IPS-18a (cell line): Measurements from ENCODE around the gene GATA5.

Experiments used
- H3K27ac ChIP-seq: one replicate; pipeline ENCODE4 v1.5.1; 2013; ENCODE audit warnings: low read length
- H3K27me3 ChIP-seq: one replicate; pipeline ENCODE4 v1.6.1; 2013; ENCODE audit warnings: mild to moderate bottlenecking, low read length; ENCODE audit not compliant: control insufficient read depth, insufficient read depth
- H3K36me3 ChIP-seq: one replicate; pipeline ENCODE4 v1.6.1; 2013; ENCODE audit warnings: low read depth, low read length; ENCODE audit not compliant: control insufficient read depth
- H3K4me1 ChIP-seq: one replicate; pipeline ENCODE4 v1.6.1; 2013; ENCODE audit warnings: low read depth, low read length; ENCODE audit not compliant: control insufficient read depth
- H3K4me3 ChIP-seq: one replicate; pipeline ENCODE4 v1.5.1; 2013; ENCODE audit warnings: low read length
- H3K9ac ChIP-seq: one replicate; pipeline ENCODE4 v1.6.1; 2013; ENCODE audit warnings: mild to moderate bottlenecking, low read length, moderate library complexity
- H3K9me3 ChIP-seq: one replicate; pipeline ENCODE4 v1.6.1; 2013; ENCODE audit warnings: low read depth, low read length; ENCODE audit not compliant: control insufficient read depth

The GATA5 gene

DNA sequence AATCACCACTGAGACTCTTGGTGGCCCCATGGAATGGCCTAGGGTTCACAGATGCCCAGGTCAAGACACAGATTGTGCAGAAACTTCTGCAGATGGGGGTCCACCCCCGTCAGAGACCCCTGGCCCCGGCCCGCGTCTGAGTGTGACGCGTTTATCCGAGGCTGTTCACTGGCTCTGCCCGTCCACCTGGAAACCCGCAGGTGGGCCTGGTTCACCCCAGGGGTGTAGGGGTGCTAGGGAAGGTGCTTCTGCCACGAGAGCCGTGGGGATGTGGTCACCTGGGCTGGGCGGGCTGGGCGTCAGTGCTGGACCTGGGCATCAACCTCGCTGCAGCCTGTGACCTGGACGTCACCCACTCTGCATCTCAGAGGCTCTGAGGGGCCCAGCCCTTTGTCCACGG lies 39.5 kb upstream of the GATA5 start:
- Histone ChIP-seq H3K36me3 (no peaks in the 10 kb centered on the region), H3K4me3 (no peak overlapping the region), H3K27me3 (no peaks in the 10 kb centered on the region), H3K9ac (no peak overlapping the region), H3K9me3 (no peaks in the 10 kb centered on the region), H3K27ac (no peak overlapping the region), H3K4me1 (no peaks in the 10 kb centered on the region)

DNA sequence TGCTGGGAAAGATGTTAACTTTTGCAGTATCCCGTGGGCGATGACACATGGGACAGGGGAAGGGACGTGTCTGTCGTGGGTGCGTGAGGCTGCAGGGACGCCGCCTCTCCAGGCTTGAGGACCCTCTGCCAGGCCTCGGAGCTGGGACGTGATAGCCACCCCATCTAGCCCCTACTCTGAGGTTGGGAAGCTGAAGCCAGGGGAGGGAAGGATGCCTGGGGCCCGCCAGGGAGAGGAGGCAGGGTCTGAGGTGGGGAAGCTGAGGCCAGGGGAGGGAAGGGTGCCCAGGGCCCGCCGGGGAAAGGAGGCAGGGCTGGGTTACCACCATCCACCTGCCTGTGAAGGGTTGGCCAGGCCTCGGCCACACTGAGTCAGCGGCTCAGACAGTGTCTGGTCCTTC lies 38.2 kb upstream of the GATA5 start:
- Histone ChIP-seq H3K27ac (no peak overlapping the region), H3K4me1 (no peaks in the 10 kb centered on the region), H3K9me3 (no peaks in the 10 kb centered on the region), H3K9ac (no peak overlapping the region), H3K27me3 (no peaks in the 10 kb centered on the region), H3K36me3 (no peaks in the 10 kb centered on the region), H3K4me3 (no peak overlapping the region)

GRCh38 chr20:62511915-62512610 lies 36.3 kb upstream of the GATA5 start:
- H3K27me3 ChIP-seq: no peaks in the 10 kb centered on the region

DNA sequence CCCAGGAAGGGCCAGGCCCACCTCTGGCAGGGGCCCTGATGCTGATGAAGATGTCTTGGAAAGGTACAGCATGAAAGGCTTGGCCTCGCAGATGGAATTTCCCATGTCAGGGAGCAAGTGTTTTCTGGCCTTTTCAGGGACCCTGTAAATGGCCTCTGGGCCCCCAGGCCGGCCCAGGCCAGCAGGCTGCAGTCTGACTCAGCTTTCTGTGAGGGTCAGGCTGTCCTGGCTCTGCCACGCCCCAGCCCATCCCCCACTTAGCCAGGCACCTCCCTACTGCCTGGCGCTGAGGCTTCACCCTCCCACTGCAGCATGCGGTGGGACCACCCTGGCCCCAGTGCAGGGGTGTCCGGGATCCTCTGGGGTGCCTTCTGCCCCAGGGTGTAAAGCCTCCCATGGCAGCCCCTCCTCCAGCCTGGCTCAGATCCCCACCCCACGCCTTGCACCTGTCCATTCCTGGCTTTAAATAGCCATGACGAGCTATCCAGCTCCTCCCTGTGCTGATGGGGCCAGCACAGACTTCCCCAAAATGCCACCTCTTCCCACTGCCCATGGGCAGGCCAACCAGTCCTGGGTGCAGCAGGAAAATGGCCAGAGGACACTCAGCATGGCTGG lies 35.6 kb upstream of the GATA5 start:
- Histone ChIP-seq H3K27ac (no peak overlapping the region), H3K9ac (no peak overlapping the region), H3K4me1 (no peaks in the 10 kb centered on the region), H3K36me3 (no peaks in the 10 kb centered on the region), H3K27me3 (no peaks in the 10 kb centered on the region), H3K9me3 (no peaks in the 10 kb centered on the region), H3K4me3 (no peak overlapping the region)

More at GRCh38 chr20:62511915-62512610, 36.3 kb upstream of the GATA5 start:
- Histone ChIP-seq H3K27ac (no peak overlapping the region), H3K4me3 (no peak overlapping the region), H3K36me3 (no peaks in the 10 kb centered on the region), H3K9me3 (no peaks in the 10 kb centered on the region), H3K4me1 (no peaks in the 10 kb centered on the region), H3K9ac (no peak overlapping the region)

DNA sequence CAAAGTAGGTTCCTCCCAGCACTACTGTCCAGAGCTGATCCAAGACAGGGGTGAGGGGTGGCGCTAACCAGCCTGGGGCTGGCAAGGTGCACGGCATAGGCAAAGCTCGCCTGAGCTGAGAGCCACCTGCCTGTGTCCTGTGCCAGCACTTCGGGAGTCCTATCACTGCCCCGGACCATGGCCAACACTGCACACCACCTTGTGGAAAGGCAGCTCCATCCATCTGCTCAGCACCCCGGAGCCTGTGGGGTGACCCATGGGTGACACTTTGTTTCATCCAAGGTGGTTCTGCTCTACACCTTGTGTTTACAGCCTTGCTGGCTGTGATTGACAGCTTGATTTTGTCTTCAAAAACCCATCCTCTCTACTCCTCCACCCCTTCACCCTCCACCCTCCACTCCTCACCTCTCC lies 32.9 kb upstream of the GATA5 start:
- Histone ChIP-seq H3K27me3 (no peaks in the 10 kb centered on the region), H3K4me1 (no peaks in the 10 kb centered on the region), H3K9ac (no peak overlapping the region)

DNA sequence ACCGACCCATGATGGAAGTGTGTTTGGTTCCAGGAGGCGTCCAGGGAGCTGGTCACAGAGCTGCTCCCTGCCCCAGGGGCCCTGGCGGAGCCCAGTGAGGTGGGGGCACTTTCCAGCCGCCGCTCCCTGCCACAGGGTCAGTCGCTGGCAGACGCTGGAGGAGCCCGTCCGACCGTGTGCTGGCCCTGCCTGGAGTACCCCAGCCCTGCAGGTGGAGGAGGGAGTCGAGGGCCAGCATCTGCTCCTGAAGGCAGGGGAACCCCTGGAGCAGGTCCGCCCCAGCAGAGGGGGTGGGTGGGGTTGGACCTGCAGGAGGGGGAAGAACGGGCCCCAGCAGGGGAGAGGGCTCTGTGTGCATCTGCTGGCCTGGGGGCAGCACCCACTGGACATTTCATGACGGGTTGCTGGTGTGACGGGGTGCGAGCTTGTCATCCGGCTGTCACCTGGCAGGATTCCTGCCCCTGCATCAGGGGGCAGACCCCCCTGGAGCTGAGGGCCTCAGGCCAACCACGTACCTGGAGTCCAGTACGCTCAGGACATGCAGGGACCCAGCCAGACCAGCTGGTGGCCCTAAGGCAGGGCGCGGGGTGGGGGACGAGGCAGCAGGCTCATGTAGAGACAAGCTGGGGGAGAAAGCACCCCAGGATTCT lies 32.3 kb upstream of the GATA5 start:
- Histone ChIP-seq H3K36me3 (no peaks in the 10 kb centered on the region), H3K4me3 (no peak overlapping the region), H3K9ac (no peak overlapping the region), H3K27ac (no peak overlapping the region), H3K9me3 (no peaks in the 10 kb centered on the region), H3K27me3 (no peaks in the 10 kb centered on the region), H3K4me1 (no peaks in the 10 kb centered on the region)

More for the DNA sequence above, 32.9 kb upstream of the GATA5 start:
- Histone ChIP-seq H3K27ac (no peak overlapping the region), H3K36me3 (no peaks in the 10 kb centered on the region), H3K4me3 (no peak overlapping the region), H3K9me3 (no peaks in the 10 kb centered on the region)

GRCh38 chr20:62507323-62507722 lies 31.5 kb upstream of the GATA5 start:
- no peaks in the 10 kb centered on the region for H3K4me1 ChIP-seq
- no peaks in the 10 kb centered on the region for H3K27me3 ChIP-seq
- H3K36me3 ChIP-seq: no peaks in the 10 kb centered on the region
- no peaks in the 10 kb centered on the region for H3K9me3 ChIP-seq
- no peak overlapping the region for H3K9ac ChIP-seq
- H3K27ac ChIP-seq: no peak overlapping the region
- no peak overlapping the region for H3K4me3 ChIP-seq

DNA sequence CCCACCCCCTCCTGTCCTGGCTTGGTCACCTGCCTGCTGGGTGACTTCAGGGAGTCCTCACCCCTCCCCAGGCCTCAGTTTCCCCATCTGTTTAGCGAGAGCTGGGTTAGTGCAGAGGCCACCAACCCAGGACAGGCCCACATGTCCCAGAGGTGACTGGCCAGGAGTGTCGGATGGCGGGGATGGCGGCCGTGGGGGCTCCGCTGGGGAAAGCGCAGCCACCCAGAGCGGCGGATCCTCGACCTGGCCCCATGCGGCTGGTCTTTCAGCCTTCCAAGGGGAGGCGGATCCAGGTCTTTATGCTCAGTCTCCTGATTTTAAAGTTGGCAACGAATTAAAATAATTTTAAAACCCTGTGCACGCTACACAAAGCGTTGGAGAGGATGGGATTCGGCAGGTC lies 31.0 kb upstream of the GATA5 start:
- Histone ChIP-seq H3K4me3 (no peak overlapping the region), H3K36me3 (no peaks in the 10 kb centered on the region), H3K27me3 (no peaks in the 10 kb centered on the region), H3K4me1 (no peaks in the 10 kb centered on the region), H3K27ac (no peak overlapping the region), H3K9ac (no peak overlapping the region), H3K9me3 (no peaks in the 10 kb centered on the region)

DNA sequence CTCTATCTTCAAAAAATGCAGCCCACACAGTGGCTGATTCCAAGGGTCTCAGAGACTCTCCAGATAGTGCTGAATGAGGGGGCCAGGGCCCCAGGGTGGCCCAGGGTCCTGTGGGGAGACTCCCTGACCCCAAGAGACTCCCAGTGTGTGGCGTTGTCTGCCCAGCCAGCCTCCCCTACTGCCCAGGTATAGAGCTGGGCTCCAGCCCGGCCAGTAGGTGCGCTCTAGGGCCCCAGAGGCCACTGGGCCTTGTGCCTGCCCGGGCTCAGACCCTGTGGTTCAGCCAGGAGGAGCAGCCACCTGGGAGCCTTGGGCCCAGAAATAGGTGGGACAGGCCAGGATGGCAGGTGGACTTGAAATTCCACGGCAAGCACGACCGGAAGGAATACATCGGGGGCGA lies 30.3 kb upstream of the GATA5 start:
- Histone ChIP-seq H3K9me3 (no peaks in the 10 kb centered on the region), H3K4me1 (no peaks in the 10 kb centered on the region), H3K9ac (no peak overlapping the region), H3K36me3 (no peaks in the 10 kb centered on the region), H3K27me3 (no peaks in the 10 kb centered on the region), H3K4me3 (no peak overlapping the region), H3K27ac (no peak overlapping the region)

GRCh38 chr20:62505337-62506045 lies 29.7 kb upstream of the GATA5 start:
- no peak overlapping the region for H3K27ac ChIP-seq
- no peaks in the 10 kb centered on the region for H3K9me3 ChIP-seq
- H3K4me1 ChIP-seq: no peaks in the 10 kb centered on the region
- H3K27me3 ChIP-seq: no peaks in the 10 kb centered on the region
- no peaks in the 10 kb centered on the region for H3K36me3 ChIP-seq
- H3K9ac ChIP-seq: no peak overlapping the region
- no peak overlapping the region for H3K4me3 ChIP-seq

DNA sequence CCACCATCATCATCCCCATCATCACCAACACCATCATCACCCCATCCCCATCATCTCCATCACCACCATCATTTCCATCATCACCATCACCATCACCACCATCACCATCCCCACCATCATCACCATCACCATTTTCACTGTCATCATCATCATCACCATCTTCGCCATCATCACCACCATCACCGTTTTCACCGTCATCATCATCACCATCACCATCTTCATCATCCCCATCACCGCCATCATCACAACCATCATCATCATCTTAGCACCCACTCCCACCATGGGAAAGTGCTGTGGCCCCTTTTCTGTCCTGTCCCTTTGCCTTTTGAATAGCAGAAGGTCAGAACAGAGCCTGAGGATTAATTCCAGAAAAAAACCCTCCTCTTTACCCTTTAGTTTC lies 28.5 kb upstream of the GATA5 start:
- H3K27ac ChIP-seq: no peak overlapping the region
- no peak overlapping the region for H3K9ac ChIP-seq
- no peaks in the 10 kb centered on the region for H3K9me3 ChIP-seq
- no peaks in the 10 kb centered on the region for H3K27me3 ChIP-seq
- H3K4me1 ChIP-seq: no peaks in the 10 kb centered on the region
- H3K36me3 ChIP-seq: no peaks in the 10 kb centered on the region
- no peak overlapping the region for H3K4me3 ChIP-seq
